GM08714 (cell line): ENCODE measurements around the gene SERPINE2.

Source experiments
- H3K4me3 ChIP-seq: fragments of 200-500 bp; sonication (Bioruptor generic); 2 replicates; pipeline ENCODE4 v1.5.1; 2014; ENCODE audit warnings: mild to moderate bottlenecking, low read length, inconsistent platforms
- ZNF274 ChIP-seq: IDR thresholded peaks from 2 replicates; pipeline ENCODE4 v1.6.1; 2012; ENCODE audit warnings: mild to moderate bottlenecking, low read depth, low read length

SERPINE2 gene

DNA sequence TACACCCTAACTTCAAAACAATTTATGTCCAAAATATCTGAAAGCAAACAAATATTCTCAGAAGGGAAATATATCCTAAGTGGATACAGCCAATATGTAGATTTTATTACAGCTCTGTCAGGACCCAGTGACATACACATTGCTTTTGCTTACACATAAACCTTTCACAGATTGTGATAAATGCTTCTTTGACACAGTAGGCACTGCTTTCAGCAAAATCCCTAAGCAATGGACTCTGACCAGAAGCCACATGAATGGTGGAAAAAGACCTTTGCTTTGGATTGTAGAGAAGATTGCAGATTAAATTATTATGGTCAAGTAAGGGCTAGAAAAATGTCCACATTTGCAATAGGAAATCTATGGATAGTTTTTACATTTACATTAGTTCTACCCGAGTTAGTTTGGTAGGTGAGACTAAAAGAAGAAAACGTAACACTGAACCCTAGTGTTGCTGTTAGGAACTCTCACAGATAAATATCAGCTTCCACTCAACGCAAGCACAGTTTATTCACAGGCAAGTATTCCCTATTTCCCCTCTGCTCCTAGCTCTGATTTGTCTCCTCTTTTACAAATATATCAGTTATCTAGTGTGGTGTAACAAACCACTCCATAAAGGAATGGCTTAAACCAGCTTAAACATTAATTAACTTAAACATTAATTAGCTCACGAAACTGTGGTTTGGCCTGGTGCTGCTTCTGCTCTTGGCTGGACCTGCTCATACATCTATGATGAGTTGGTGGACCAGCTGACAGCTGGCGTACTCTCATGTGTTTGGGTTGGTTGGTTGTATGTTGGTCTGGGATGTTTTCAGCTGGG is 23.6 kb upstream of the SERPINE2 start:
- no peak for TF ChIP-seq ZNF274
- no peak overlapping the region for H3K4me3 ChIP-seq

DNA sequence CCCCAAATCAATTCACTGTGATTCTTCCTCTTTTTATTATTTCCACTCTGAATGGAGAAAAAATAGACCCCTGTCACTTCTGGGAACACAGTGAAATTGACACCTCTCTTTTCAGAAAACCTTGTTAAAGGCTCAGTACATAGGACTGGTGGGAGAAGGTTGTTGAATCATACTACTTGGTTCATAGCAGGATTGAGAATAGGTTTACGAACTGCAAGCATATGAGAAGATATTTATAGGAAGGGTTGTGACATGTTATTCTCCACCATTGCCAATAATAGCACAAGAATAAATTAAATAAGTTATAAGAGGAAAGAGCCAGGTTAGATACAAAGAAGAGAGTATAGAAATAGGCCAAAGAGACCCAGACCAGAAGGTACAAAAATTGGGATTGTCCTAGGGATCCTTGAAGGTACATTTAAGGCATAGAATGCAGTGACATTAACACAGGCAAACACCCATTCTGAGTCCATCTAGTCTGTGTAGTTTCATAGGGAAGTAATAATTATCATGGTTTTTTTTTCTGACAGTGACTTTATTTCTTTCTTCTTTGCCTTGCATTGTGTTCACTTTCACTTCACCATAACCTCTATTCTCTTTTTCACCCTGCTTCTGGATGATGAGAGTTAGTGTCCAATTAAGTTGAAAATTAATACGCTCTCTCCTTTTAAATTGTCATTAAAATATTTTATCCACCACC is 21.8 kb upstream of the SERPINE2 start:
- TF ChIP-seq ZNF274, result no peak

DNA sequence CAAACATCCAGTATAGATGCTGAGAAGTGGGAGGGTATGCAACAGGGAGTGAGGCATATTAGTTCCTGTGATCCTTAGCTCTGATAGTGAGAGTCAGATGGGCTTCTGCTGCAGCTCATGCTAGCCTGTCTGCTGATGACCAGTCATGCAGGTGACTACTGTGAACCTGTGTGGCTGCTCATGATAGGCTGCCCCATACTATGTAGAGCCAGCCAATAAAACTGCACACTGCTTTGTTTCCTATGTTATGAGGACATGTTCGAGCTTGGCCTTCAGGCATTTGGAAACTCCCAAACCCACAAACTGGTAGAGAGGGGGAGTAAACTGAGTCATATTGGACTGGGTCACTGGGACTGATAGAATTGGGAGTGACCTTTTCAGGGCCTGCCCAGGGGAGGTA is 20.1 kb upstream of the SERPINE2 start:
- no peak for TF ChIP-seq ZNF274

More for the DNA sequence above, 21.8 kb upstream of the SERPINE2 start:
- H3K4me3 ChIP-seq, result no peak overlapping the region

DNA sequence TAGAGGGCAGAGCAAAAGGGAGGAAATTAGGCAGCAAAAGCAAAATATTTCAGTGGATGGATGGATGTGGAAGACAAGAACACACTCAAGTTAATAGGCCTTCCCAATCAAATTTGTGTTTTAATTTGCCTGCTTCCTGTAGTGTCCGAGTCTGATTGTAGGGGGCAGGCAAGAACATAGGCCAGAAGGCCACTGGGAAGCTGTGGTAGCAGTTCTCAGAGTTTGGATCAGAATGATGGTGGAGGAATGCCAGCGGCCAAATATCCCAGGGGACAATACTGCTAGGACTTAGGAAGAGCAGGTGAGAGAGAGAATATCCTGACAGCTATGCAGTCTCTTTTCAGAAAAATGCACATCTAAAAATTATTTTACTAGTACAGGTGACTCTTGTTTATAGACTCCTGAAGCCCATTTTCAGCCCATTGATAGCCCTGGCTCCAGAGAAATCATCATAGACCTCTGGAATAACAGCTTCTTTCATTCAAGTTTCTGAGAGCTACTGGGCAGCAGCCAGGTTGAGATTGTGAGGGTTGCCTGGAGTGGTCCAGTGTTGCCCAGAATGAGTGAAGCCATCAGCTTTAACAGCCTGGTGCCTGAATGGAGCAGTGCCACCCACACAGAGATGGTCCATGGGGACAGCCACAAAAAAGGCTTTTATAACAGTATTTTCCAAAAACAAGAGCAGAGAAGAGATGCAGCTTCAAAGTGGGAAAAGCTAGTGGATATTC is 19.1 kb upstream of the SERPINE2 start:
- no peak for TF ChIP-seq ZNF274
- H3K4me3 ChIP-seq, result no peak overlapping the region

More for the DNA sequence above, 20.1 kb upstream of the SERPINE2 start:
- H3K4me3 ChIP-seq, result no peak overlapping the region

DNA sequence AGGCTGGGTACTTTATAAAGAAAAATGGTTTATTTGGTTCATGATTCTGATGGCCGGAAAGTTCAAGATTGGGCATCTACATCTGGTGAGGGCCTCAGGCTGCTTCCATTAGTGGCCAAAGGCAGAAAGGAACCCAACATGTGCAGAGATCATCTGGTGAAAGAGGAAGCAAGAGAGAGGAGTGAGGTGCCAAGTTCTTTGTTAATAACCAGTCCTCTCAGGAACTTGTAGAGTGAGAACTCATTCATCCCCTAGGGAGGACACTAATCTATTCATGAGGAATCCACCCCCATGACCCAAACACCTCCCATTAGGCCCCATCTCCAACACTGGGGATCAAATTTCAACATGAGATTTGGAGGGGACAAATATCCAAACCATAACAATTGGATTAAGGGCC is 17.8 kb upstream of the SERPINE2 start:
- no peak overlapping the region for H3K4me3 ChIP-seq
- TF ChIP-seq ZNF274, result no peak

DNA sequence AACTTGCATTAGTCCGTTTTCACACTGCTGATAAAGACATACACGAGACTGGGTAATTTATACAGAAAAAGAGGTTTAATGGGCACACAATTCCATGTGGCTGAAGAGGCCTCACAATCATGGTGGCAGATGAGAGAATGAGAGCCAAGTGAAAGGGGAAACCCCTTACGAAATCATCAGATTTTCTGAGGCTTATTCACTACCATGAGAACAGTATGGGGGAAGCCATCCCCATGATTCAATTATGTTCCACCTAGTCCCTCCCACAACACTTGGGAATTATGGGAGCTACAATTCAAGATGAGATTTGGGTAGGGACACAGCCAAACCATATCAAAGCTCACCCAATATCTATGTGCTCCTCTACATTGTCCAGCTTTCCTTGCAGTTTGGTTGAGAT is 16.0 kb upstream of the SERPINE2 start:
- TF ChIP-seq ZNF274, result no peak
- H3K4me3 ChIP-seq, result no peak overlapping the region

DNA sequence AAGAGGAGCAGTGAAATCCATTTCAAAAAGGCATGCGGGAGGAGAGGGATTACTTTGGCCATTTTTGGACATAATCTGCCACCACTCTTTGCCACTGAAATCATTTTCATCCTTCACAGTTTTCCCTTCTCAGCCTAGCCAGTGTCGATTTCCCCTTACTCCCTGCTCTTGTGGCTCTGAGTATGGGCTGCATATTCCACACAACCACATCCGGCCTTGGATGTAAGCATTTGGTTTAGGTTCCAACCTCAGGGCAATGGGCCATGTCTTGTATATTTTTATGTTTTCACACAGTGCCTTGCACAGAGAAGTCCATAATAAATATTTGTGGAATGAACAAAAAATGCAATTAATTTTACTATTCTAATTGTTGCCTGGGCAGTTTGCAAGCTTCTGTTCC is 7.7 kb upstream of the SERPINE2 start:
- H3K4me3 ChIP-seq, result no peak overlapping the region
- no peak for TF ChIP-seq ZNF274

DNA sequence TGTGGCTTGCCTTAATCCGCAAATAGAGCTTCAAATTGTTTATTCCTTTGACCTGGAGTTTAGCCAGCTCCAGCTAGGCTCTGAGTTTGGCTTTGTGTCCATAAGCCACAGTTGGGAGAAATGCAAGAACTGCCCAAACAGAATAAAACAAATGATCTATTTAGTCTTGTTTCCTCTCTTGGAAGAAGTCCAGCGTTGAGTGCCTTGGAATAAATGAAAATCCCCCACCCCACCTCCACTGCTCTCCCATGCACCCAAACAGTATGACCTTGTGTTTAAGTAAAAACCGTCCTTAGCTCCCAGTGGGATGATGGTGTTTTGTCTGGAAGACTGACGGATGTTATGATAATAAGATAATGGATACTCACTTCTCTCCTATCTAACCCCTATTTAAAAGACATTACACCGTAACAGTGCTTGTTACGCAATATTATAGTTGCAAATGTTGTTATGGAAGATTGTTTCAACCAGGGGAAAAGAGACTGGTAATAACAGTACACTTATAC is 3.2 kb upstream of the SERPINE2 start:
- no peak overlapping the region for H3K4me3 ChIP-seq
- no peak for TF ChIP-seq ZNF274

DNA sequence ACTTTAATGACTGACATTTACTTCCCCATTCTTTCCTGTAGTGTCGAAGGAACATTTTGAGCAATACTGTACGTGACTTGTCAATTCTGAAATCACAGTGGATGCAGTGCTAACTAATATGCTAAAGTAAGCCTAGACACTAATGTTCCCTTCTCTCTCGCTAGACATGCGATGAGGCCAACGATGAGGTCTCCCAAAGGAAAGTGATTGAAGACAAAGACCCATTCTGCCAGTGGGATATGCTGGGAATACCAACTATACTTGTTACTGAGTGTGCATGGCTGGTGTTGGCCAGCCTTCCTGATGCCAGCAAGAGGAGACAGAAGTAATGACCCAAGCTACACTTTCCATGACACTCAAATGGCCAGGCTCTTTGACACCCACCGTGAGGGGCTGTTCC is 2.5 kb upstream of the SERPINE2 start:
- no peak for TF ChIP-seq ZNF274

DNA sequence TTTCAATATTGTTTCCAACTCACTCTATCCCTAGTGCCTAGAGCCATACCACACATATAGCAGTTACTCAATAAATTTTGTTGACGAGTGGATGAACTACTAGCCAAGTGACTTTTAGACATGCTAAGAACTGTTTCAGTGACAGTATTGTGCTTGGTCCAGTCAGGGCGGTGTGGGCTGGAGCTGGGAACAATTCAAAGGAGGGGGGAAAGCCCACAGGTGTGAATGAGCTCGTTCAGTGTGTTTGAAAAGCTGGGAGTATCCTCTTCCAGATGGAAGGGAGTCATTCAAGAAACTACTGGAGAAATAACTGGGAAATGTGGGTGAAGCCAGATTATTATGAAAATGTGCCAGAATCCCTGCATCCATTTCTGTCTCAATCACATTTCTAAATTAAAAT is 1.7 kb upstream of the SERPINE2 start:
- no peak overlapping the region for H3K4me3 ChIP-seq
- TF ChIP-seq ZNF274, result no peak

More for the DNA sequence above, 2.5 kb upstream of the SERPINE2 start:
- no peak overlapping the region for H3K4me3 ChIP-seq

DNA sequence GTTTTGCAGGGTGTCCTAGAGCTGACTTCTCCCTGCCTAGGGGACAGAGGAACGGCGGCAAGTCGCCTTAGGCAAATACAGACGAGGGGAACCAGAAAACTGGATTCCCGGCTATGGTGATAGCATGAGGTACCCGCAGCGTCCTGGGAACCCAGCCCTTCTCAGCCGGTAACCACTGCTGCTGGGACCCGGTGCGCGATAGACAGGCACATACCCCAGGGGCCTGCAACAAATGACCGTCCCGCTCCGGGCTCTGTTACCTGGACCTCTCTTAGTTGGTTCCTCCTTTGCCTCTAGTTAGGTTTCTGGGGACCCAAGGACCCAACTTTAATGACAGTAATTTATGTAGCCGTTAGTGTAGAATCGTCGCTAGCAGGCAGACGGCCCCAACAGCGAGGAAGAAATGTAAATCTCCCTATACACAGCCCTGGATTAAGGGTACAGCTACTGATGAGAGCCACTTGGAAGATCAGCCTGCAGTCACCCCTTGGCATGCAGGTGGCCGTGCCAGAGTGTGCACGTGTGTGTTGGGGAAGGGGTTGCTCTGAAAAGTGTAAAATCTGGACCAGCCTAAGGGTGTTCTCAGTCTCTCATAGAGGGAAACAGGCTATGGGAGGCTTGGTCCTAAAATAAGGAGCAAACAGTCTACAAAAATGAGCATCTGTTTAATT is 819 bp upstream of the SERPINE2 start:
- TF ChIP-seq ZNF274, result no peak

DNA sequence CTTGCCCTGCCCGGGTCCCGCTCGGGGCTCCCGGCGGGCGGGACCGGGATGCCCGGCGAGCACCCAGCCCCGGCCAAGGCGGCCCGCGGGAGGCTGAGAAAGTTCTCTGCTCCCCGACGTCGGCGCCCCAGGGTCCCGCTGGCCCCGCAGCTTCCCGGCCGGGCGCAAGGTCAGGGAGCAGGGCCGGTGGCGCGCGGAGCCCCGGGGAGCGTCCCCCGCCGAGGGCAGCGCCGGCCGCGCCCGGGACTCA is 331 bp downstream of the SERPINE2 start:
- TF ChIP-seq ZNF274, result no peak
- H3K4me3 ChIP-seq, result peak overlapping the region; percentile 63

More for the DNA sequence above, 819 bp upstream of the SERPINE2 start:
- H3K4me3 ChIP-seq, result peak overlapping the region; percentile 53; the same call in 1 of the 2 replicates

DNA sequence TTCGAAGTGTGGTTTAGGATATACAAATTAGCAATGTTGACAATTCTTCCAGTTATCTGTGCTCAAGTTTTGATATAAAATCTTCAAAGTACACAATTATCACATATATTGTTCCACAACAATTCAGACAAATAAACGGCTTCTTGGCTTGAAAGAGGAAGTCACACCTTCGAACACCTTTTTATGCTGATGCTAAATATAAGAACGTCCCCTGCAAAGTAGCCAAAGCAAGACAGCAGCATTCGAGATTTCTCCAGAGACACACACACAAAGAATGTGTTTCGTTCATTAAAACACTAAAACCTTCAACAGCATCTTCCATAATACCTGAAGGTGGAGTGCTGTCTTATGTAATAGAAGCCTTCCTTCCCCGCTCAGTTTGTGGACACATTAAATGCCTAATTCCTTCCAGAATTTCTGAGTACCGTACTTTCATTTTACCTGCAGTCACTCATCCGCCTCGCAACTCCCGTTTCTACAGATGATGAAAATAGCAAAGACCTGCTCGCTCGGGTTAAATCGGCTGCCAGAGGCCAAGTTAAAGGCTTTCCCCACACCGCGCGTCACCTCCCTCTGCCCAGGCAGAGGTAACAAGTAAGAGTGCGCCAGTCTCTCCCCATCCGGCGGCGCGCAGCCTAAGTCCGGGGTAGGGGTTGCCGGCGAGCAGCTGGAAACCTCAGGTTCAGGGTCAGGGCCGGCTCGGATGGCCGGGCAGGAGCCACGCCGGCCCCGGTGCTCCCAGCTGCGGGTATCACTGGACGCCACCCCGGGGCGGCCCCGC is 847 bp downstream of the SERPINE2 start:
- H3K4me3 ChIP-seq, result peak overlapping the region; percentile 63
- TF ChIP-seq ZNF274, result no peak
